Measurements from ENCODE around the gene HYAL2. TPM values are rescaled to one million over a fixed set of nuclear protein-coding genes. Genes with fewer than 3 reads are reported as not detected.

HYAL2 gene
- total RNA-seq: 1 to 10 TPM; 6.5 to 6.8 TPM

- peak within 1 kb of the TSS; percentile 78 for H3K4me3 Mint-ChIP-seq
- peaks cover 40% of the 10 kb centered on the region for H3K4me1 Mint-ChIP-seq
- H3K27ac Mint-ChIP-seq: peak within 1 kb of the TSS; percentile 90
- DNase-seq: no peak
- H3K27me3 Mint-ChIP-seq: no peaks in the 10 kb centered on the region
- H3K36me3 Mint-ChIP-seq: peaks cover 4% of the 10 kb centered on the region
- H3K9me3 Mint-ChIP-seq: no peaks in the 10 kb centered on the region
These were observed at the start of gene HYAL2 for GRCh38 chr3:50322386-50323091. Gene HYAL2, minus strand, starts transcription at chr3:50322745. Its CDS starts 2,256 bp downstream, at chr3:50320489.

GRCh38 chr3:50371133-50371685 is 48.7 kb upstream of the HYAL2 start:
- H3K27ac Mint-ChIP-seq: no peak overlapping the region
- H3K9me3 Mint-ChIP-seq: no peaks in the 10 kb centered on the region
- no peak for DNase-seq
- no peaks in the 10 kb centered on the region for H3K27me3 Mint-ChIP-seq
- peaks cover 11% of the 10 kb centered on the region for H3K4me1 Mint-ChIP-seq
- H3K36me3 Mint-ChIP-seq: no peaks in the 10 kb centered on the region
- no peak overlapping the region for H3K4me3 Mint-ChIP-seq

- Mint-ChIP-seq H3K36me3 (no peaks in the 10 kb centered on the region), H3K9me3 (no peaks in the 10 kb centered on the region), H3K4me1 (peaks cover 17% of the 10 kb centered on the region), H3K4me3 (no peak overlapping the region), H3K27ac (no peak overlapping the region), H3K27me3 (no peaks in the 10 kb centered on the region)
- no peak for DNase-seq
These were observed 48.0 kb upstream of the HYAL2 start for GRCh38 chr3:50370594-50370993.

GRCh38 chr3:50369012-50369670 is 46.6 kb upstream of the HYAL2 start:
- H3K27me3 Mint-ChIP-seq: no peaks in the 10 kb centered on the region
- no peaks in the 10 kb centered on the region for H3K36me3 Mint-ChIP-seq
- H3K9me3 Mint-ChIP-seq: no peaks in the 10 kb centered on the region
- H3K4me3 Mint-ChIP-seq: no peak overlapping the region
- no peak for DNase-seq
- no peak overlapping the region for H3K27ac Mint-ChIP-seq
- peaks cover 19% of the 10 kb centered on the region for H3K4me1 Mint-ChIP-seq

- Mint-ChIP-seq H3K27ac (peak overlapping the region; percentile 78), H3K36me3 (no peaks in the 10 kb centered on the region), H3K4me3 (peak overlapping the region; percentile 81), H3K4me1 (peaks cover 11% of the 10 kb centered on the region), H3K9me3 (no peaks in the 10 kb centered on the region), H3K27me3 (no peaks in the 10 kb centered on the region)
- no peak for DNase-seq
These were observed 43.3 kb upstream of the HYAL2 start for GRCh38 chr3:50365842-50366220.

GRCh38 chr3:50365080-50365841 is 42.7 kb upstream of the HYAL2 start:
- Mint-ChIP-seq H3K27me3 (no peaks in the 10 kb centered on the region), H3K27ac (peak overlapping the region; percentile 78), H3K36me3 (no peaks in the 10 kb centered on the region), H3K4me3 (peak overlapping the region; percentile 81), H3K9me3 (no peaks in the 10 kb centered on the region), H3K4me1 (peaks cover 11% of the 10 kb centered on the region)
- peak; percentile 94 for DNase-seq

GRCh38 chr3:50364573-50365079 is 42.1 kb upstream of the HYAL2 start:
- Mint-ChIP-seq H3K9me3 (no peaks in the 10 kb centered on the region), H3K36me3 (no peaks in the 10 kb centered on the region), H3K4me3 (peak overlapping the region; percentile 81), H3K4me1 (peaks cover 16% of the 10 kb centered on the region), H3K27me3 (no peaks in the 10 kb centered on the region), H3K27ac (no peak overlapping the region)
- DNase-seq: no peak

- Mint-ChIP-seq H3K9me3 (no peaks in the 10 kb centered on the region), H3K27ac (peak overlapping the region; percentile 94), H3K27me3 (no peaks in the 10 kb centered on the region), H3K4me3 (peak overlapping the region; percentile 98), H3K36me3 (peaks cover 20% of the 10 kb centered on the region), H3K4me1 (peaks cover 33% of the 10 kb centered on the region)
- no peak for DNase-seq
These were observed 37.2 kb upstream of the HYAL2 start for GRCh38 chr3:50359760-50360110.

GRCh38 chr3:50358911-50359759 is 36.6 kb upstream of the HYAL2 start, which contains the start of gene TMEM115:
Gene TMEM115, minus strand, starts transcription at chr3:50359521. Its CDS starts 458 bp downstream, at chr3:50359063.
- H3K27ac Mint-ChIP-seq: peak within 1 kb of the TSS; percentile 94
- H3K9me3 Mint-ChIP-seq: no peaks in the 10 kb centered on the region
- DNase-seq: peak; percentile 94
- H3K4me1 Mint-ChIP-seq: peaks cover 38% of the 10 kb centered on the region
- H3K27me3 Mint-ChIP-seq: no peaks in the 10 kb centered on the region
- H3K4me3 Mint-ChIP-seq: peak within 1 kb of the TSS; percentile 98
- H3K36me3 Mint-ChIP-seq: peaks cover 20% of the 10 kb centered on the region

- no peaks in the 10 kb centered on the region for H3K27me3 Mint-ChIP-seq
- H3K4me1 Mint-ChIP-seq: peaks cover 38% of the 10 kb centered on the region
- DNase-seq: no peak
- H3K36me3 Mint-ChIP-seq: peaks cover 20% of the 10 kb centered on the region
- peak overlapping the region; percentile 98 for H3K4me3 Mint-ChIP-seq
- no peaks in the 10 kb centered on the region for H3K9me3 Mint-ChIP-seq
- peak overlapping the region; percentile 91 for H3K27ac Mint-ChIP-seq
These were observed 35.9 kb upstream of the HYAL2 start for GRCh38 chr3:50358355-50358910.

GRCh38 chr3:50357481-50357880 is 34.9 kb upstream of the HYAL2 start:
- H3K36me3 Mint-ChIP-seq: peaks cover 20% of the 10 kb centered on the region
- peak overlapping the region; percentile 98 for H3K4me3 Mint-ChIP-seq
- no peak for DNase-seq
- H3K27me3 Mint-ChIP-seq: no peaks in the 10 kb centered on the region
- H3K9me3 Mint-ChIP-seq: no peaks in the 10 kb centered on the region
- peaks cover 44% of the 10 kb centered on the region for H3K4me1 Mint-ChIP-seq
- peak overlapping the region; percentile 91 for H3K27ac Mint-ChIP-seq

- Mint-ChIP-seq H3K4me1 (peaks cover 48% of the 10 kb centered on the region), H3K36me3 (peaks cover 20% of the 10 kb centered on the region), H3K9me3 (no peaks in the 10 kb centered on the region), H3K4me3 (peak overlapping the region; percentile 98), H3K27me3 (no peaks in the 10 kb centered on the region), H3K27ac (peak overlapping the region; percentile 8)
- DNase-seq: no peak
These were observed 34.0 kb upstream of the HYAL2 start for GRCh38 chr3:50356553-50356952.

- peak overlapping the region; percentile 15 for H3K27ac Mint-ChIP-seq
These were observed 33.4 kb upstream of the HYAL2 start for GRCh38 chr3:50355829-50356552.

More at GRCh38 chr3:50355829-50356552, 33.4 kb upstream of the HYAL2 start:
- peaks cover 20% of the 10 kb centered on the region for H3K36me3 Mint-ChIP-seq
- DNase-seq: no peak
- H3K27me3 Mint-ChIP-seq: no peaks in the 10 kb centered on the region
- peaks cover 52% of the 10 kb centered on the region for H3K4me1 Mint-ChIP-seq
- no peaks in the 10 kb centered on the region for H3K9me3 Mint-ChIP-seq
- H3K4me3 Mint-ChIP-seq: peak overlapping the region; percentile 98
